Kidney glomerular epithelial cell (primary cell): ENCODE measurements around the gene WWOX.

Experiments used
- DNase-seq: peaks from one replicate; lab custom pipeline; 2025; lab: John Stamatoyannopoulos, UW

WWOX gene

DNA sequence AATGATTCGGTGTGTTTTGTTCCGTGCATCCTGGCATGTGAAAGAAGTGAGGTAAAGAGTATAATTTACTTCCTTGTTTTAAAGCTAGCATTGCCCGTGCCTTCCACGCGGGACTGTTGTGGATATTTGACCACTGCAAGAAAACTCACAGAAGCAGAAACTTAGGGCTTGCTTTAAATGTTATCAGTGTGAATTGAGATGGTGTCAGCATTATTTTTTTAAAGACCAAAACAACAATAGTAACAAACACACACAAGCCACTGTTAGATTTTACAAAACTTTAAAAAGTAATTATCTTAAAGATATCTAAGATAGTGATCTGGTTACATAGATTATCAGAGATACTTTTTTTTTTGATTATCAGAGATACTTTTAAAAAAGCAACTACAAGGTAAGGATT lies 47.4 kb downstream of the WWOX start:
- no peak for DNase-seq

DNA sequence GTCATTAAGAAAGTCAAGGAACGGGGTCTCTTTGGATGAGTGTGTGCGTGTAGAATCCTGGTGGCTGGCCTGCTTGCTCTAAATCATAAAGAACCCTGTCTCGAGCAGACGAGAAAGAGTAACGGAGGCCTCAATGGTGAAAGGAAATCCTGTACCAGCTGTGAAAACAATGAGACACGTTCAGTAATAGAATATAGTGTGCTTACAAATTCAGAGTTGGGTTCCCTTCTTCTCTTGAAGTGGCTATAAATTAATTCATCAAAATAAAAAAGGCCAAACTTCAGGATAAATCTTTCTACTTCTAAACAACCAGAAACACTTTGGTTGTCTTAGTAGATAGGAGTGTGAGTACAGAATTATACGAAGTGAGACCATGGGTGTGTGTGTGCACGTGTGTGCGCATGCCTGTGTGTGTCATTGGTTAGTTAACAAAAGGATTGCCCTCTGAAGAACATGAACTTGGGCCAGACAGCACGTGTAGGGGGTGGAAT lies 48.5 kb downstream of the WWOX start:
- no peak for DNase-seq

DNA sequence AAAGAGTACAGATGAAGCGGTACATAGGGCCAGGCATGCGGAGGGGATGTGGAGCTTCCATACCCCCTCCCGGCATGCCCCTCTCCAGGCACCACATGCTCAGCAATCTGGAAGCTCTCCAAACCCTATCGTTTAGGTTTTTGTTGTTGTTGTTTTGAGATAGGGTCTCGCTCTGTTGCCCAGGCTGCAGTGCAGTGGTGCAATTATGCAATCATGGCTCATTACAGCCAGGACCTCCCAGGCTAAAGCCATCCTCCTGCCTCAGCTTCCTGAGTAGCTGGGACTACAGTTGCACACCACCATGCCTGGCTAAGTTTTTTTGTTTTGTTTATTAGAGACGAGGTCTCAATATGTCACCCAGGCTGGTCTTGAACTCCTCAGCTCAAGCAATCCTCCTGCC lies 50.8 kb downstream of the WWOX start:
- DNase-seq: no peak

- no peak for DNase-seq
Measured at GRCh38 chr16:78154729-78155461, 55.4 kb downstream of the WWOX start.

DNA sequence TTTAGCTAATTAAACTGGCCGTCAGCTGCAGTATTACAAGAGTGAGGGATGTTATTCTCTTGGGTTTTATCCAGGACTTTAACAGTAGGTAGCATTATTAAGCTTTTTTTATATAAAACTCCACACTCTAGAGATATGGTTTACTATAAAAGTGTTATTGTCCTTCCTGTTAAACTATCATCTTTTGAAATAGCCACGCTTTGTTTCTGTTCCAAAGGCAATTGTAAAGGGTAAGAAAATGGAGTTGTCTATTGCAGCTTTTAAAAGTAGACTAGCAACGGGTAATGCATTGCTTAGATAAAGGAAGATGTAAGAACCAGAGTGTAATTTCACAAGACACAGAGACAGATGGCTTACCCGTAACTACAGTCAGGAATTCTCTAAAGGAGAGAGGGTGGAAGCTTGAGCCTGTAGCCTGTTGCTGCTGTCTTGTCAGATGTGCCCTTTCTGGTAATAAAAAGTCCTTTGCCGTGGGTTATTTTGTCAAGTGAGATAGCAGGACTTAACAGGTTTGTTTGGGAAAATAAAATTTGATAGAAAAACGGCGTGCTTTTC lies 56.4 kb downstream of the WWOX start:
- DNase-seq: no peak

GRCh38 chr16:78161023-78161729 lies 61.7 kb downstream of the WWOX start:
- no peak for DNase-seq

GRCh38 chr16:78163772-78164670 lies 64.6 kb downstream of the WWOX start:
- DNase-seq: peak; percentile 23

GRCh38 chr16:78170494-78170933 lies 71.1 kb downstream of the WWOX start:
- DNase-seq: no peak

GRCh38 chr16:78175287-78175686 lies 75.8 kb downstream of the WWOX start:
- DNase-seq: no peak

DNA sequence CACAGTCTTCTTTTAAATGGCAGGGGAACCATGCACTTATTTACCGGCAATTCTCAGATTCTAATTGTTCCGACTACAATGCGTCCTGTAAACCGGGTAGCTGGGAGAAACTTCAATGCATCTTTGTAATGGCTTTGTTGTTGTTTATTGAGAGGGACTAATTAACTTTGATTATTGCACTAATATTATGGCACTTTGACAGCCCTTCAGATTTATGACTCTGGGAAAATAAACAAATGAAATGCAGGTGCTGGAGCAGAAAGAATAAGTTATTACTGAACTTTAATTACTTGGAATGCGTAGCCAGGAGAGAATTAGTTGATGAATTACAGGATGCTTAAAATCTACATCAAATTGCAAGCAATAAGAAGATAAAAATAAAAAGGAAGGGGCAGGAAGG lies 77.0 kb downstream of the WWOX start:
- no peak for DNase-seq

GRCh38 chr16:78177218-78177617 lies 77.8 kb downstream of the WWOX start:
- DNase-seq: no peak

DNA sequence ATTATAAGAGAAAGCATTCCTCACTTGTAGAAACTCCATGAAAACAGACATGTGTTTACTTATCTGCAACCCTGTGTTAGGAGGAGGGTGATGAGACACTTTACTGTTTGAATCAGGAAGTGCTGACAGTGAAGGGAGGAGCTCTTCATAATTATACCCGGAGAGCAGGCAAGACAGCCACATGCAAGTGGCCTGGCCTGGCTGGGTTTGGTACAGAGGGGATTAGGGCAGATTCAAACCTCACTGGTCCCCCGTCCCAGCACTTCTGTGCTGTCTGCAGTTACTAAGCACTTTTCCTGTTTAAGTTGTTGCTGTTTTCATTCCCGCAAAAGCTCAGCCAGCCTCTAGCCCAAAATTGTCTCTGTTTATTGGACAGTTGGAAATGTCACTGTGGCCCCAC lies 78.5 kb downstream of the WWOX start:
- no peak for DNase-seq

- DNase-seq: no peak
Measured at GRCh38 chr16:78179666-78180065, 80.2 kb downstream of the WWOX start.

- no peak for DNase-seq
Measured at GRCh38 chr16:78180349-78180748, 80.9 kb downstream of the WWOX start.

DNA sequence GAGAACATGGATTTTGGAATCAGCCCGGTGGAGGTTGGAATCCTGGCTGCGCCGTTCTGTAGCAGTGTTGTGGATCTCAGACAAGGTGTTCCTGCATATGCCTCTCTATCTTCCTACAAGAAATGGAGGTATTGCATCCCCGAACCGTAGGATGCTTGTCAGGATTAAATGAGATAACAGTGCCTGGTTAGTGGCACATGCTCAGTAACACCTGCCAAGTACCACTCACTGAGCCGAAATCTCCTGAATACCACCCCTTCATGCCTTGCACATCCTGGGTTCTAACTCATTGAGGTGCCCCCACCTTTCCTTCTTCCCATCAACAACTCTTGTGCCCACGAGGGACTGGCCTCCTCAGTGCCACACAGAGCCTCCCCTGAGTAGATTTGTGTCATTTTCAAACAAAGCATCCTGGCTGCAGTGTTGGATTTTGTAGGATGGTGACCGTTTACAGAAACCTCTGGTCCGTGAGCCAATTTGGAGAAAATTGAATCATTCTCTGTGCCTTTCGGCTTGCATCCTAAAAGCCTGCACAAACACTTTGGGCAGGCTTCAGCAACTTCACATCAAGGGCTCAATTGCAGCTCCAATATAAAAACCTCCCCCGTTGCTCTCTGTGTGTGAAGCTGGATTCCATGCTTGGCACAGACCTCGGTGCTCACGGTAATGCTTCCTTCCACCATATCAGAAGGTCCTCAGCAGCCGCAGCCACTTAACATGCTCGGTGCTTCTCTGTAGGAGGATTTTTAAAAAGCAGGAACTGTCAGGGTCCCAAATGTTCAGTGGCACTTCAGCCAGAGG lies 84.2 kb downstream of the WWOX start:
- no peak for DNase-seq

DNA sequence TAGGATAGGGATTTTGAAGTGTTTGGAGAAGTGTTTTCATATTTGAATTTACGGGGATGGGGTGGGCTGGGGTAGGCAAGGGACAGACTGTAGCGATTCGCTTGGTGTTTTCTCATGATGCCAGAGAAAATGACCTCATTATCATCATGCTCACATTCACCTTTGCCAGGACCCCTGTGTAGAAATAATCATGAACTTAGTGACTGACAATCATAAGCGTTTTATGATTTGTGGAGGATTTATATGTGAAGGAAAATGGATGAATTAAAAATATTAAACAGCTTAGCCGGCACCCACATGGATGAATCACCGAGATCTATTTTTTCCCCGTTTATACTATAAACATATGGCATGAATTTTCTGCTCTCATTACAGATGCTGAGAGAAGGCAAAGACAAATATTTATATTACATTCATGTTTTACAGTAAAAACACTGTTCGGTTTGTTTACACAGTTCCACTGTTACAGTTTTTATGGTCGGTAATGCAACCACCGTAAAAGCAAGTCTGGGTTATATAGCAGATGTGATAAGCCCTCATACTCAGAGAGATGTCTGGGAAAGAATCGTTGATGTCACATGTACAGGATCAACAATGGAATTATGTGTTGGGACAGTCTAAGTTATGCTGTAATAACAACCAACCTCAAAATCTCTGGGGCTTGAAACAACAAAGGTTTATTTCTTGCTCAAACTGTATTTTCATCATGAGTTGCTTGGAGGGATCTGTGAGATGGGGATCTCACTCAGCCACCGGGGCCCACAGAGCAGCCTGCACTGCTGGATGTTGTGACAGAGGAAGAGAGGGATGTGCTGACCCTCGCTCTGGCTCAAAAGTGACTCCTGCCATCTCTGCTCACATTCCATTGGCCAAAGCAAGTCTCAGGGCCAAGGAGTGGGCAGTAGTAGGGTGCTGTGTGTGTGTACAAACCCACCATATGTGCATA lies 85.1 kb downstream of the WWOX start:
- peak; percentile 73 for DNase-seq

DNA sequence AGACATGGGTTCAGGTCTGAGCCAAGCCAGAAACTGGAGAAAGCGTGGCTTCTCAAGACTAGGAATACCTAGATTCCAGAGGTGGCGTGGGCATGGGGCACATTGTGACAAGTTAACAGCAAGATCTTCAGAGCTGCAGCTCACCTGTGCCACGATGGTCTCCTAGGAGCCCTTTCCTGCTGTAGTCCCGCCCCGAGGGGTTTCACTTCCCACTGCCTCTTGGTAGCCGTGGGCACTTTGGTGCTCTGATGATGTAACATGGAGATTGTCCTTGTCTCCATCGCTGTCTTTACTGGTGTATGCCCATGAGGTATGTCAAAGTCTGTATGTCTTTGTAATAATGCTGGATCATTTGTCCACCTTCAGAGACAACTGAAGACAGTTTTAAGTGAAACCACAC lies 89.7 kb downstream of the WWOX start:
- no peak for DNase-seq

DNA sequence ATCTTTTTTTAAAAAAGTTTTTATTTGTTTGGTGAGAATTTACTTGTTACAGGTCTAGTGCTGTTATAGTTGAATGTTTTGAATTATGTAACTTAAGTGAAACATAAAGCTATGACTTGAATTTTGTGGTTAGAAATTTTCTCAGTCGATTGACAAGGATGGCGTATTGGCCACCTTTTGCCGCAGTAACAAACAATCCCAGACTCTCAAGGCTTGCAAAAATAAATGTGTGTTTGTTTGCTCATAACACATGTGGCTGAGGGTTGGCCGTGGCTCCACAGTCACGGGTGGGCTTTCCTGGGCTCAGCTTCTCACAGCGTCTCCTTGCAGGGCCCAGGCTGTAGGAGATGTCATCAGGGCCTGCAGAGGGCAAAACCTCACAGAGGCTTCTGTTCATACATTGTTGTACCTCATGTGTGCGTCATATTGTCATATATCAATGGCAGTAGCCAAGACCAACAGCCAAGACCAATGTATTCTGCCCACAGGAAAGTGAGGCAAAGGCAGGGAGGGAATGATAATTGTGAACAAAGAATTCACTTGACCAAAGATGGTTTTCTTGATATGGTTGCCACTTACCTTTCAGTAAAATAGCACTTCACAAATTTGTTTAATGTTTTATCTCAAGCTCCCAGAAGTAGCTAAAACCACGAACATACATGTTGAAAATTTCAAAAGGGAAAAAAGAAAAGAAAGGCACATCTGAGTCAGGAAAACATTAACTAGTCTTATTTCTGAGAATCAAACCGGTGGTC lies 93.5 kb downstream of the WWOX start:
- no peak for DNase-seq

GRCh38 chr16:78194948-78195347 lies 95.5 kb downstream of the WWOX start:
- DNase-seq: no peak
